ENCODE data around the gene RP9. TPM values are rescaled to one million over a fixed set of nuclear protein-coding genes. Genes with fewer than 3 reads are reported as not detected.

The RP9 gene
- total RNA-seq, 1 donor from 2014 or later: 29.4 TPM

GRCh38 chr7:33044986-33045385 lies 64.2 kb downstream of the RP9 start:
- no peaks in the 10 kb centered on the region for H3K9me3 Mint-ChIP-seq
- peaks cover 7% of the 10 kb centered on the region for H3K4me1 Mint-ChIP-seq
- Histone ChIP-seq H3K4me2 (no peak overlapping the region), H3K9me3 (ENCODE audit: low read depth) (no peaks in the 10 kb centered on the region), H3K4me3 (no peak overlapping the region), H3F3A (ENCODE audit: low read depth) (no peaks in the 10 kb centered on the region), H4K20me1 (ENCODE audit: low read depth) (peaks cover 51% of the 10 kb centered on the region), H3K36me3 (no peaks in the 10 kb centered on the region), H3K27me3 (no peaks in the 10 kb centered on the region), H3K9ac (no peak overlapping the region), H3K27ac (no peak overlapping the region), H3K4me1 (no peaks in the 10 kb centered on the region), H2AFZ (replicated peaks) (no peak overlapping the region), H3K79me2 (ENCODE audit: low read depth) (peaks cover 98% of the 10 kb centered on the region)
- peaks cover 3% of the 10 kb centered on the region for H3K27me3 Mint-ChIP-seq (ENCODE audit: insufficient read depth, low read depth)
- no peak overlapping the region for H3K27ac Mint-ChIP-seq
- H3K36me3 Mint-ChIP-seq: peaks cover 7% of the 10 kb centered on the region
- DNase-seq (ENCODE audit: low spot score): no peak
- H3K4me3 Mint-ChIP-seq: no peak overlapping the region
- TF ChIP-seq EZH2 (IDR thresholded peaks at IDR 0.05): no peak
- TF ChIP-seq CTCF (IDR thresholded peaks at IDR 0.05): no peak
- no peak for TF ChIP-seq EZH2phosphoT487 (IDR thresholded peaks at IDR 0.05)

Small RNA genes lying within 50 kb of the gene (small RNA-seq; reads per million reads assigned to genes)
- not detected for gene AC074338.1
- gene RN7SL505P: not detected

Other genes starting within 250 kb of the RP9 start
- gene KBTBD2, start 217.6 kb downstream of the RP9 start, total RNA-seq (ENCODE audit: low replicate concordance): 31.2 and 45.5 TPM in 2 replicates
- gene FKBP9, start 152.0 kb downstream of the RP9 start, total RNA-seq (ENCODE audit: low replicate concordance): 24.4 and 28.6 TPM in 2 replicates
- 34.6 and 72.1 TPM in 2 replicates for gene NT5C3A, start 46.6 kb downstream of the RP9 start, total RNA-seq (ENCODE audit: low replicate concordance)
- gene BBS9, start 20.2 kb upstream of the RP9 start, total RNA-seq (ENCODE audit: low replicate concordance): 40.3 and 52.3 TPM in 2 replicates